Measurements from ENCODE around the gene ACKR4. TPM values are rescaled to one million over a fixed set of nuclear protein-coding genes. Genes with fewer than 3 reads are reported as not detected.

The ACKR4 gene
- total RNA-seq, 1 experiment from 2014 or later, result not detected

DNA sequence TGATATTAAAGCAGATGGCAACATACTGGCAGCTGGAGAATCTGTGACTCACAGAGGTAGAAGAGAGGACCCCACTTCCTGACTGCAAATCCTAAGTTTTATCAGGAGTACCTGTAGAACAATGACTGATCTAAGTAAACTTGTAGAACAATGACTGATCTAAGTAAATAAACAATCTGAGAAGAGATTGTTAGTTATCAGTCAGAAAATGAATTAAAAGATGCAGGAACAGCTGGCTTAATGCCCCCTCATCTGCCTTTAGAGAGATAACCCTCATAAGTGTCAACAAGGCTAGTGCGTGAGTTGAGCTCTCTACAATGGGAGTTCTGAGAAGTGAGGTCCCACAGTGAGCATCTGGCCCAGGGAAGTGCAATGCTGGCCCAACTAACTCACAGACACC, 48.0 kb downstream of the ACKR4 start:
- no peak overlapping the region for H3K27ac ChIP-seq (ENCODE audit: low read depth, low read length, poor library complexity, severe bottlenecking)
- no peaks in the 10 kb centered on the region for H3K9me3 ChIP-seq (ENCODE audit: low read depth, low read length, poor library complexity, severe bottlenecking)
- DNase-seq (ENCODE audit: low spot score), result no peak
- ChIA-PET POLR2A (ENCODE audit: low non-redundant PET) (no interaction called here), CTCF (no interaction called here)
- intact Hi-C loops (cut with micrococcal nuclease; ENCODE audit: unreplicated experiment), result no loop called here
- no TSS peak for BruUV-seq (replicated peaks)
- no peak overlapping the region for H3K4me3 ChIP-seq (ENCODE audit: low read depth, low read length, poor library complexity, severe bottlenecking)
- no peaks in the 10 kb centered on the region for H3K36me3 ChIP-seq (ENCODE audit: insufficient read depth, low read length, poor library complexity, severe bottlenecking)
- H3K4me1 ChIP-seq (ENCODE audit: insufficient read depth, low read length, poor library complexity, severe bottlenecking), result no peaks in the 10 kb centered on the region
- no peak for TF ChIP-seq EZH2 (IDR thresholded peaks at IDR 0.05; ENCODE audit: borderline replicate concordance, low read depth, low read length, poor library complexity, severe bottlenecking)
- TF ChIP-seq, protein P1, sequence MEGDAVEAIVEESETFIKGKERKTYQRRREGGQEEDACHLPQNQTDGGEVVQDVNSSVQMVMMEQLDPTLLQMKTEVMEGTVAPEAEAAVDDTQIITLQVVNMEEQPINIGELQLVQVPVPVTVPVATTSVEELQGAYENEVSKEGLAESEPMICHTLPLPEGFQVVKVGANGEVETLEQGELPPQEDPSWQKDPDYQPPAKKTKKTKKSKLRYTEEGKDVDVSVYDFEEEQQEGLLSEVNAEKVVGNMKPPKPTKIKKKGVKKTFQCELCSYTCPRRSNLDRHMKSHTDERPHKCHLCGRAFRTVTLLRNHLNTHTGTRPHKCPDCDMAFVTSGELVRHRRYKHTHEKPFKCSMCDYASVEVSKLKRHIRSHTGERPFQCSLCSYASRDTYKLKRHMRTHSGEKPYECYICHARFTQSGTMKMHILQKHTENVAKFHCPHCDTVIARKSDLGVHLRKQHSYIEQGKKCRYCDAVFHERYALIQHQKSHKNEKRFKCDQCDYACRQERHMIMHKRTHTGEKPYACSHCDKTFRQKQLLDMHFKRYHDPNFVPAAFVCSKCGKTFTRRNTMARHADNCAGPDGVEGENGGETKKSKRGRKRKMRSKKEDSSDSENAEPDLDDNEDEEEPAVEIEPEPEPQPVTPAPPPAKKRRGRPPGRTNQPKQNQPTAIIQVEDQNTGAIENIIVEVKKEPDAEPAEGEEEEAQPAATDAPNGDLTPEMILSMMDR (conservative IDR thresholded peaks at IDR 0.05; ENCODE audit: low read depth, low read length), result no peak
- no peaks in the 10 kb centered on the region for H3K27me3 ChIP-seq (replicated peaks; ENCODE audit: insufficient read depth, low read depth, low read length, poor library complexity)

DNA sequence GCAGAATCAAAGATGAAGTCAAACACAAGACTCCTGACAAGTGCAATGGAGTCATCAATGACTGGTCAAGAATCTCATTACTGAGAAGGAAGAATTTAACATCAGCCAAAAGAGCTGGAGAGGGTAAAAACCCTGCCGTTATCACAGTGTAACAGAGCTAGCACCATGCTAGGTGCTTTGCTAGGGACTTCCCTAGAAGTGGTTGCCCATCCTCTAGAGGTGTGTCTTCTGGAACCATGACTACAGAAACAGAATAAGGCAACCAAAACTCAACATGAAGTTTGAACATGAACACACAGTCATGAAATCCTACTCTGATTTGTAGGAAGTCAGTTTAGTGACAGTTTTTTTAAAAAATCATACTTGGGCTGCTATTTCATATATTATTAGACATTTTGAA, 53.1 kb downstream of the ACKR4 start:
- no peak for TF ChIP-seq EZH2 (IDR thresholded peaks at IDR 0.05; ENCODE audit: borderline replicate concordance, low read depth, low read length, poor library complexity, severe bottlenecking)
- TF ChIP-seq, protein P1 (conservative IDR thresholded peaks at IDR 0.05; ENCODE audit: low read depth, low read length), result no peak
- no TSS peak for BruUV-seq (replicated peaks)
- ChIA-PET CTCF (no interaction called here), POLR2A (ENCODE audit: low non-redundant PET) (no interaction called here)
- Histone ChIP-seq H3K27ac (ENCODE audit: low read depth, low read length, poor library complexity, severe bottlenecking) (no peak overlapping the region), H3K4me1 (ENCODE audit: insufficient read depth, low read length, poor library complexity, severe bottlenecking) (no peaks in the 10 kb centered on the region), H3K4me3 (ENCODE audit: low read depth, low read length, poor library complexity, severe bottlenecking) (no peak overlapping the region), H3K9me3 (ENCODE audit: low read depth, low read length, poor library complexity, severe bottlenecking) (no peaks in the 10 kb centered on the region), H3K36me3 (ENCODE audit: insufficient read depth, low read length, poor library complexity, severe bottlenecking) (no peaks in the 10 kb centered on the region), H3K27me3 (replicated peaks; ENCODE audit: insufficient read depth, low read depth, low read length, poor library complexity) (no peaks in the 10 kb centered on the region)
- intact Hi-C loops (cut with micrococcal nuclease; ENCODE audit: unreplicated experiment), result no loop called here
- no peak for DNase-seq (ENCODE audit: low spot score)

Other genes starting within 250 kb of the ACKR4 start
- 45.4 and 46.0 TPM in 2 replicates for gene DNAJC13, start 179.8 kb upstream of the ACKR4 start, total RNA-seq (2021)
- gene ACAD11, start 62.5 kb downstream of the ACKR4 start, total RNA-seq (2021), result 10.4 and 15.3 TPM in 2 replicates
- gene UBA5, start 63.1 kb downstream of the ACKR4 start, total RNA-seq (2021), result 50.0 and 55.8 TPM in 2 replicates
- 5.8 and 9.0 TPM in 2 replicates for gene NPHP3, start 125.1 kb downstream of the ACKR4 start, total RNA-seq (2021)

Measured in A673 (cell line).